Nephron (organoid): ENCODE results near the gene STAC3.

ENCODE experiments used
- H3K27ac Mint-ChIP-seq, 3 experiments: 2 replicates each; pipeline ENCODE4 v1.8.0; 2020; ENCODE audit warnings: mixed read lengths in 3 of 3, mild to moderate bottlenecking in 2 of 3, moderate library complexity in 1 of 3
- H3K27me3 Mint-ChIP-seq: 2 replicates; pipeline ENCODE4 v1.8.0; 2021; ENCODE audit warnings: low read depth, mild to moderate bottlenecking, moderate library complexity, mixed read lengths
- H3K36me3 Mint-ChIP-seq: 2 replicates; pipeline ENCODE4 v1.8.0; 2020; ENCODE audit warnings: low read depth, mixed read lengths
- H3K4me1 Mint-ChIP-seq: 2 replicates; pipeline ENCODE4 v1.8.0; 2020; ENCODE audit warnings: mixed read lengths
- H3K4me3 Mint-ChIP-seq, 3 experiments: 2 replicates each; pipeline ENCODE4 v1.8.0; 2020; ENCODE audit warnings: mild to moderate bottlenecking in 3 of 3, mixed read lengths in 3 of 3, moderate library complexity in 2 of 3
- H3K9me3 Mint-ChIP-seq: 2 replicates; pipeline ENCODE4 v1.8.0; 2020; ENCODE audit warnings: mixed read lengths
- TF ChIP-seq, protein P1 (sequence below), 3 experiments: fragments of 200-600 bp; sonication (generic); IDR thresholded peaks; one replicate each; pipeline ENCODE4 v1.5.0; 2021; ENCODE audit warnings: antibody characterized with exemption in 3 of 3; ENCODE audit not compliant: unreplicated experiment in 3 of 3

STAC3 gene

DNA sequence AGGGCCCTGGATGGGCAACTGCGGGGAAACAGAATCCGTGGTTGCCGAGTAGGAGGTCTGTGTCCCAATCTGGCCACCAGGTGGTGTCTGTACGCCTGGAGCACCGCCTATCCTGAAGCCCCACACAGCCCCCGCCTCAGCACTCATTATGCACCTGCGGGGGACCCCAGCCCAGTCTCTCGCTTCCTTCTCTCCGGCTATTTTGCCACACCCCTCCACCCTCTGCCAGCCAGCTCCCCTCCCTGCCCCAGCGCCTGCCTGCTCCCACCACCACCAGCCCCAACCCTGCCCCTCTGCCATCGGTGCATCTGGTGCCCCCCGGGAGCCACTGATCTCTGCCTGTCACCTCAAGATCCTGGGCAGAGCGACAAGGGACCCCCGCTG lies 36.6 kb downstream of the STAC3 start:
- Mint-ChIP-seq H3K4me3 (peak overlapping the region; percentile 74 to 80 (median 80)), H3K27ac (no peak overlapping the region), H3K27me3 (peaks cover 57% of the 10 kb centered on the region), H3K9me3 (no peaks in the 10 kb centered on the region), H3K4me1 (peaks cover 49% of the 10 kb centered on the region), H3K36me3 (peaks cover 7% of the 10 kb centered on the region)
- TF ChIP-seq, protein P1, sequence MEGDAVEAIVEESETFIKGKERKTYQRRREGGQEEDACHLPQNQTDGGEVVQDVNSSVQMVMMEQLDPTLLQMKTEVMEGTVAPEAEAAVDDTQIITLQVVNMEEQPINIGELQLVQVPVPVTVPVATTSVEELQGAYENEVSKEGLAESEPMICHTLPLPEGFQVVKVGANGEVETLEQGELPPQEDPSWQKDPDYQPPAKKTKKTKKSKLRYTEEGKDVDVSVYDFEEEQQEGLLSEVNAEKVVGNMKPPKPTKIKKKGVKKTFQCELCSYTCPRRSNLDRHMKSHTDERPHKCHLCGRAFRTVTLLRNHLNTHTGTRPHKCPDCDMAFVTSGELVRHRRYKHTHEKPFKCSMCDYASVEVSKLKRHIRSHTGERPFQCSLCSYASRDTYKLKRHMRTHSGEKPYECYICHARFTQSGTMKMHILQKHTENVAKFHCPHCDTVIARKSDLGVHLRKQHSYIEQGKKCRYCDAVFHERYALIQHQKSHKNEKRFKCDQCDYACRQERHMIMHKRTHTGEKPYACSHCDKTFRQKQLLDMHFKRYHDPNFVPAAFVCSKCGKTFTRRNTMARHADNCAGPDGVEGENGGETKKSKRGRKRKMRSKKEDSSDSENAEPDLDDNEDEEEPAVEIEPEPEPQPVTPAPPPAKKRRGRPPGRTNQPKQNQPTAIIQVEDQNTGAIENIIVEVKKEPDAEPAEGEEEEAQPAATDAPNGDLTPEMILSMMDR (IDR thresholded peaks at IDR 0.05; ENCODE audit: unreplicated experiment in 3 of 3), result peak; percentile 73 to 80 (median 78)

DNA sequence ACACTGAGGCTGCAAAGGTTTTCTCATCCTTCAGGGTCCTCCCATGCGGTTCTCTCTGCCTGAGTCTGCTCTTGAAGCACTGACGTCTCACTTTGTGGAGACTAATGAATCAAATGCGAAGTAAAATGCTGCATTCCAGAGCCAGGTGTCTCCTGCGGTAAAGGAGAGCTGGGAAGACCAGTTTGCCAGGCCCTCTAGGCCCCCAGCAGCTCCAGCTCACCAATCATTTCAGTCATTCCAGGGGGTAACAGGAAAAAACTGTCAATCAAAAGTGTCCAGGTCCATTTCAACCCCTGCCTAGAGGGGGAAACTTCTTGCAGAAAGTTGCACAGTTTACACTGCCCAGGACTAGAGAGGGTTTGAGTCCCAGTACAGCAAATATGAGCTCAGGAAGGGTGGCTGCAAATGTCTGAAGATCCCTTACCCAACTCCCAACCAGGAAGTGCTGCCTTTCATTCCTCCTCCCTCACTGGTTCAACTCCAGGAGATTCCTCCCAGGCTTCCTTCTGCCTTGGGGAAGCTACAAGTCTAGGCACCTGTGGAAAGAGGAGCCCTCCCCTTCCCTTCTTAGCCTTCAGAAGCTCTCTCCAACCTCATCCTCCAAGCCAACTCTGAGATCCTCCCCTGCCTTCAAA lies 37.1 kb downstream of the STAC3 start:
- no peaks in the 10 kb centered on the region for H3K9me3 Mint-ChIP-seq
- TF ChIP-seq, protein P1 (IDR thresholded peaks at IDR 0.05; ENCODE audit: unreplicated experiment in 3 of 3), result no peak
- peaks cover 44% of the 10 kb centered on the region for H3K4me1 Mint-ChIP-seq
- peaks cover 52% of the 10 kb centered on the region for H3K27me3 Mint-ChIP-seq
- H3K27ac Mint-ChIP-seq, result no peak overlapping the region
- H3K36me3 Mint-ChIP-seq, result peaks cover 11% of the 10 kb centered on the region
- peak overlapping the region in 2 of 3 experiments; percentile 80 for H3K4me3 Mint-ChIP-seq

DNA sequence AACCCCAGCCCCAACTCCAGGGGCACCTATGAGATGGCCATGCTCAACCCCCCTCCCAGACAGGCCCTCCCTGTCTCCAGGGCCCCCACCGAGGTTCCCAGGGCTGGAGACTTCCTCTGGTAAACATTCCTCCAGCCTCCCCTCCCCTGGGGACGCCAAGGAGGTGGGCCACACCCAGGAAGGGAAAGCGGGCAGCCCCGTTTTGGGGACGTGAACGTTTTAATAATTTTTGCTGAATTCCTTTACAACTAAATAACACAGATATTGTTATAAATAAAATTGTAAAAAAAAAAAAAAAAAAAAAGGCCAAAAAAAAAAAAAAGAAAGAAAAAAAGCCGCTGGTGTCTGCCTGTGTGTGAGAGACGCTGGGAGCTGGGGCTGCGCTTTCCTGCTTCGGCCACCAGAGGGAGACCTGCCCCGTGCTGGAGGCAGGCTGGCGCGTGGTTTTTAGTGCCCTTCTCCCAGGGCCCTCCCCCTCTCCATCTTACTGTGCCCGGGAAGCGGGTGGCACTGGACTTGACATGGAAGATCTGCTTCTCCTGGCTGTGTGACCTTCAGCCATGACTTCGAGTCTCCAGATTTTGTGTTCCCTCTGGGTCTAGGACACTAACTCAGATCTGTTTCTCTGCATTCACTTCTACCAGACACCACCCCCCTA lies 37.8 kb downstream of the STAC3 start:
- TF ChIP-seq, protein P1 (IDR thresholded peaks at IDR 0.05; ENCODE audit: unreplicated experiment in 3 of 3), result peak; percentile 92 to 93 (median 92)
- peak overlapping the region in 1 of 3 experiments; percentile 35 for H3K4me3 Mint-ChIP-seq
- peak overlapping the region in 1 of 3 experiments; percentile 50 for H3K27ac Mint-ChIP-seq
- peaks cover 11% of the 10 kb centered on the region for H3K36me3 Mint-ChIP-seq
- H3K27me3 Mint-ChIP-seq, result peaks cover 45% of the 10 kb centered on the region
- no peaks in the 10 kb centered on the region for H3K9me3 Mint-ChIP-seq
- H3K4me1 Mint-ChIP-seq, result peaks cover 37% of the 10 kb centered on the region

DNA sequence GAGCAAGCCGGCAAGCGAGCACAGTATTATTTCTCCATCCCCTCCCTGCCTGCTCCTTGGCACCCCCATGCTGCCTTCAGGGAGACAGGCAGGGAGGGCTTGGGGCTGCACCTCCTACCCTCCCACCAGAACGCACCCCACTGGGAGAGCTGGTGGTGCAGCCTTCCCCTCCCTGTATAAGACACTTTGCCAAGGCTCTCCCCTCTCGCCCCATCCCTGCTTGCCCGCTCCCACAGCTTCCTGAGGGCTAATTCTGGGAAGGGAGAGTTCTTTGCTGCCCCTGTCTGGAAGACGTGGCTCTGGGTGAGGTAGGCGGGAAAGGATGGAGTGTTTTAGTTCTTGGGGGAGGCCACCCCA lies 38.3 kb downstream of the STAC3 start:
- Mint-ChIP-seq H3K9me3 (no peaks in the 10 kb centered on the region), H3K27ac (peak overlapping the region in 1 of 3 experiments; percentile 50), H3K4me1 (peaks cover 33% of the 10 kb centered on the region), H3K36me3 (peaks cover 11% of the 10 kb centered on the region), H3K4me3 (no peak overlapping the region), H3K27me3 (peaks cover 39% of the 10 kb centered on the region)
- TF ChIP-seq, protein P1 (IDR thresholded peaks at IDR 0.05; ENCODE audit: unreplicated experiment in 3 of 3), result no peak

DNA sequence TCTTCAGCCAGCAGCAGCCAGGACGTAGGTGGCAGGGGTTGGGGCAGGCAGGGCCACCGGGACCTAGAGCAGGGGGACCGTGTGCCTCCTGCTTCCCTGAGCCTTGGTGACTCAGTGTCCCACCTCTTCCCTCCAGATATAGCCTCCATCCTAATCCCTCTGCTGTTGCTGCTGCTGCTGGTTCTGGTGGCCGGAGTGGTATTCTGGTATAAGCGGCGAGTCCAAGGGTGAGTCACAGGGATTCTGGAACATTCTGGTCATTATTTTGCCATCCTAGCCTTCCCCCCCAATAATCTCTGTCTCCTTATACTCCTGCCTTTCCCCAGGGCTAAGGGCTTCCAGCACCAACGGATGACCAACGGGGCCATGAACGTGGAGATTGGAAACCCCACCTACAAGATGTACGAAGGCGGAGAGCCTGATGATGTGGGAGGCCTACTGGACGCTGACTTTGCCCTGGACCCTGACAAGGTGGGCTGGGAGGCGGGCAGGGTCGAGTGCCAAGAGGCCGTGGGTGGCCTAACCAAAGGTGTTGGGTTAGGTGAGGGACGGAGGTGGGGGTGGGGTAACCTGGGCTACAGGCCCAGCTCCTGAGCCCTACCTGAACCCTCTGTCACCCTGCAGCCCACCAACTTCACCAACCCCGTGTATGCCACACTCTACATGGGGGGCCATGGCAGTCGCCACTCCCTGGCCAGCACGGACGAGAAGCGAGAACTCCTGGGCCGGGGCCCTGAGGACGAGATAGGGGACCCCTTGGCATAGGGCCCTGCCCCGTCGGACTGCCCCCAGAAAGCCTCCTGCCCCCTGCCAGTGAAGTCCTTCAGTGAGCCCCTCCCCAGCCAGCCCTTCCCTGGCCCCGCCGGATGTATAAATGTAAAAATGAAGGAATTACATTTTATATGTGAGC lies 38.9 kb downstream of the STAC3 start:
- peaks cover 33% of the 10 kb centered on the region for H3K27me3 Mint-ChIP-seq
- no peak overlapping the region for H3K4me3 Mint-ChIP-seq
- TF ChIP-seq, protein P1 (IDR thresholded peaks at IDR 0.05; ENCODE audit: unreplicated experiment in 3 of 3), result no peak

More for the DNA sequence above, 38.9 kb downstream of the STAC3 start:
- peaks cover 15% of the 10 kb centered on the region for H3K36me3 Mint-ChIP-seq
- H3K9me3 Mint-ChIP-seq, result no peaks in the 10 kb centered on the region
- H3K27ac Mint-ChIP-seq, result no peak overlapping the region
- peaks cover 28% of the 10 kb centered on the region for H3K4me1 Mint-ChIP-seq
